Activated CD4-positive, alpha-beta T cell treated with anti-CD3 and anti-CD28 coated beads for 4 hours (primary cell): ENCODE measurements around the gene RAD9A.
A peak's percentile ranks its signal among the peaks of the same experiment; 100 is the strongest.

Source experiments
- DNase-seq, 2 donors: peaks; one replicate each; pipeline ENCODE4 v3.0.0-alpha.2; 2020

The RAD9A gene

GRCh38 chr11:67357831-67358670, 33.7 kb upstream of the RAD9A start:
- DNase-seq, result no peak

DNA sequence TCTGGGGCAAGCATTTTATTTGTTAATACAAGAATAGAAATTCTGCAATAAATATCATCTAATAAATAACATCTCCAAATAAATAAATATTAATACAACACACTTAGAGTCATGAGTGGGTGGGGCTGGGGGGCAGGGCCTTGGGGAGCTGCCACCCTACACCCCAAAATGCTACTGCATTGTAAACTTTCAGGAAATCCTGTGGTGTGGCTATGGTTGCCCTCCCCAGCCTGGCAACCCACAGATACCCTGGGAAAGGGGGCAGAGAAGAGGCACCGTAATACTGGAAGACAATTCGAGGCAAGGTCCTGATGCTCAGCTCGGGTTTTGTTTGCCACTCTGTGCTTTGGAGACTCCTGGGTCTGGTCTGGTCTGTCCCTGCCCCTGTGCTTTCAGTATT, 27.6 kb upstream of the RAD9A start:
- no peak for DNase-seq

DNA sequence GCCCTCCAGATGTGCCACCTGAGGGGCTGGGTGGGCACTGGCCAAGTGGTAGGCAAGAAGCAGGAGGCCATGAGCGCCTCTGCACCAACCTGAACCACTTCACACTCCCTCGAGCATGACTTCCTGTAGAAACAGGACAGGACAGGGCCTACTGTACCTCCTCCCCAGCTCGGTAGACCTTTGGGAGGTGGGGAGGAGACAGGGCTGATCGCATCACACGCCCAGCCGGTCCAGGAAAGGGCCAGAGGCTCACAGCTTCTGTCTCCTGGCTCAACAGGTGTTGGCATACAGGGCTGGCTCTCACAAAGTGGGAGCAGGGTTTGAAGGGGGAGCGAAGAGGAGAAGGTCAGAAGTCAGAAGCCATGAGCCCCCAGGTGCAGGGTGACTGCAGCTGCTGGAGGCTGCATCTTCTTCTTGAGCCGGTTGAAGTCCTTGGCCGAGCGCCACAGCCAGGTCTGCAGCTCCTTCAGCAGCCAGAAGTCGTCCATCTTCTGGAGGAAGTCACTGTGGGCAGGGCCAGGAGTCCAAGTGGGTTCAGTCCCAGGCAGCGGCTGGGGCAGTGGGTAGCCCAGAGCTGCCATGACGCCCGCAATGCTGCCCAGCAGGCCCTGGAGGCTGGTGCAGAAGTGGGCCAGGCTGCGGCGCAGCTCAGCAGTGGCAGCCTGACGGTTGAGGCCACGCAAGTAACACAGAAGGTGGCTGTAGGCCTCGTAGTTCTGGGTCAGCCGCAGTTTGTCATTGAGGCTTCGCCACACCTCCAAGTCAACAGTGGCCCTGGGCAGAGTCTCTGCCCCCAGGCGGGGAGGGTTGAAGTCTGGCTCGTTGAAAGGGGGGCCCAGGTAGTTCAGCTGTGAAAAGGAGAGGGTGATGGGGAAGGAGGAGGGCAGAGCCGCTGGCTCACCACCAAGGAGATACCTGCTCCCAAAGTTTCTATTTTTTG, 26.7 kb upstream of the RAD9A start:
- DNase-seq, result no peak

DNA sequence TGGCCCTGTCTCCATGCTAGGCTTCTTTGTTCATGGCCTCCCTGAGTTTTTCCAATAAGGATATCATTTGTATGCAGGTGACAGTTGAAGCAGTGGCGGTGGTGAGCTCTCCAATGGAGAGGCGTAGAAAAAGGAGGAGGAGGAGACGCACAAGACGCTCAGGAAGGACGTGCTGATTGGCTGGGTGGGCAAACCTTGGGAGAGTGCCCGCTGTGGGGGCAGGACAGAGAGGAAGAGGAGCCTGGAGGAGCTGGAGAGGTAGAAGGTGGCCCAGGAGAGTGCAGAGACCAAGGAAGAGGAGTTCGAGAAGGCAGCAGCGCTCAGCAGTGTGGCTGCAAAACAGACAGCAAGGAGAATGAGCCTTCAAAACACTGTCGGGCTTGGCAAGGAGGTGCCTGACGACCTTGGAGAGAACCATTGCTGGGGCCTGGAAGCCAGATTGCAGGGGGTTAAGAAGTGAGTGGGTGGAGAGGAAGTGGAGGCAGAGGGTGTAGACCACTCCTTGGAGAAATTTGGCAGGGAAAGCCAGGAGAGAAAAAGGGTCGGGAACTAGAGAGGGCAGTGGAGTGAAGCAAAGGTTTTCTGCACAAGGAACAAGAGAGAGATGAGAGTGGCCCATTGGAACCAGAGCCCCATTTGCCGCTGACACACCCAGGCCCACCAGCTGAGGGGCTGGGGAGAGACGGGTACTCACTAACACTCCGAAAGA, 25.9 kb upstream of the RAD9A start:
- no peak for DNase-seq

GRCh38 chr11:67366546-67366945, 25.2 kb upstream of the RAD9A start:
- no peak for DNase-seq

DNA sequence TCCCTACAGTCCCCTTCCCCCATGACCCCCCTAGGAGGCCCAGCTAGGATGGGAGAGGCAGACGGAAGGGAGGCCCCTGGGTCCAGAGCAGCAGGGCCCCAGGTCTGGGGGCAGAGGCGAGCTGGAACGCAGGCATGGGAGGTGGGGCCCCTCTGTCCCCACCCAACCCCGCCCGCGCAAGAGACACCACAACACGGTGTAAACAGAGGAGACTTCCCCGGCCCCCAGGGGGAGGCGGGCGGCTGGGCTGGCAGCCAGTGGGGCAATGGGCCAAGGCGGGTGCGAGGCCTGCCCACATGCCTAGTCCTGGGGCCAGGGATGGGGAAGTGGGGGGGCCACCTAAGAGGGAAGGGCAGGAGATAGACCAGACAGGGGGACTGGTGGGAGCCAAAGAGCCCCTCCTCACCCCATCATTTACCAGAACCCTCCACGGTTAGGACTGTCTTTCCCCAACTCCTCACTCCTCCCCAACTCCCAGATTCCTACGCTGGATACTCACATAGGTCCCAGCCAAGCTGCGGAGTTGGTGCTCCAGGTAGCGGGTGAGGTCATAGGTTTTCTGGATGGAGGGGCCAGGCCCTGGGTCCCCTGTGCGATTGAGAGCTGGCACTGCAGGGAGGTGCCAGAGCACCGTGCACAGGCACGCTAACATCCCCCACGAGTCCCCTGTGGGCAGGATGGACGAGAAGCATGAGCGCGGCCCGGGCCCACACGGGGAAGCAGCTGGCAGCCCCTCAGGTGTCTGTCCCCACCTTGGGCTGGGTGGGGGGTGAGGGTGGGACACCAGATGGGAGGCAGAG, 24.6 kb upstream of the RAD9A start:
- DNase-seq, result no peak

DNA sequence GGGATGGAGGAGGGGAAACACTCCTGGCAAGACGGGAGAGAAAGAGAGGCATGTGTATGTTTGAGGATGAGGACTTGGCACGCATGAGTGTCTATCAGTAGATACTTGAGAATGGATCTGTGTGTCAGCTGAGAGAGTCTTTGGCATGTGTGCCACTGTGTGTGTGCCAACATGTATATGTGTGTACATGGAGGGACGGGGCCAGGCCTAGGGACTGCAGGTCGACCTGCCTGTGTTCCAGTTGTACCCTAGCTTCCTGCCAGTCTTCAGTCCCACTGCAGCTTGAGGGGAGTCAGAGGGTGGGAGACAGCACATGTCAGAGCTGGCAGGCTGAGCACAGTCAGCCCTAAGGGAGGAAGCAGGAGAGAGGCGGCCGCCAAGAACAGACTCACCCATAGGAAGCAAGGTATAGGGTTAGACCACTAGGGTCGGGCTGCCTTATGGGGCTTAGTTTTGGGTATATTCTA, 24.0 kb upstream of the RAD9A start:
- no peak for DNase-seq

DNA sequence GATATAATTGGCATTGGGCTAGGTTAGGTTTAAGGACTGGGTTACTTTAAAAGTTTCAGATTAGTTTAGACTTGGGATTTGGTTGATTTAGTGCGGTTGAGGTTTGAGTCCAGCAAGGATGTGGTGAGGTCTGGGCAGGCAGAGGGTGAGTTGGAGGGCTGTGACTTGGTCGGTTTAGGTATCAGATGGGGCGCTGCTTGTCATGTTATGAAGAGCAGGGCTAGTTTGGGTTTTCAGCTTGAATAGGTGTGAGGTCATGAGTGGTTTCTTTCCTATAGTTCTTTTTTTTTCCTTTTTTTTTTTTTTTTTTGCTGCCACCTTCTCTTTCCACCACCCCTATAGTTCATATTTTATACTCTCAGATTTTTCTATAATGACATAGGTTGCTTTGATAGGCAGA, 23.2 kb upstream of the RAD9A start:
- no peak for DNase-seq

DNA sequence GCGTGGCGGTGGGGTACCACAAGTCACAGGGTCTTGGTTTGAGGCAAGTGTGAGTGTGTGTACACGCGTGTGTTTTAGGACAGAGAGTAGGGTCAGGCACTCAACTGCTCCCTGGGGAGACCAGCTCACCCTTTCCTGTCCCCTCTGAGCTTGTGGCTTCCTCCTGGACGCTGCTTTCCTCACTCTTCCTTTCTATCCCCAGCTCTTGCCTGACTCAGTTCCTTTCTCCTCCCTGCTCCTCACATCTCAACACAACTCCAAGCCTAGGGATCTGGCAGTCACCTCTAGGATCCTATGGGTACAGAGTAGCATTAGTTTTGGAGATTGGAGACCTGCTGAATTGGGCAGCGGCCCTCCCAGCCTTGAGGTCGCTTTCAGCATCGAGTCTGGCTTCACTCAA, 22.5 kb upstream of the RAD9A start:
- DNase-seq, result no peak

- no peak for DNase-seq
Observed at GRCh38 chr11:67369801-67370284, 21.9 kb upstream of the RAD9A start.

- DNase-seq, result no peak
Observed at GRCh38 chr11:67370351-67371076, 21.3 kb upstream of the RAD9A start.

DNA sequence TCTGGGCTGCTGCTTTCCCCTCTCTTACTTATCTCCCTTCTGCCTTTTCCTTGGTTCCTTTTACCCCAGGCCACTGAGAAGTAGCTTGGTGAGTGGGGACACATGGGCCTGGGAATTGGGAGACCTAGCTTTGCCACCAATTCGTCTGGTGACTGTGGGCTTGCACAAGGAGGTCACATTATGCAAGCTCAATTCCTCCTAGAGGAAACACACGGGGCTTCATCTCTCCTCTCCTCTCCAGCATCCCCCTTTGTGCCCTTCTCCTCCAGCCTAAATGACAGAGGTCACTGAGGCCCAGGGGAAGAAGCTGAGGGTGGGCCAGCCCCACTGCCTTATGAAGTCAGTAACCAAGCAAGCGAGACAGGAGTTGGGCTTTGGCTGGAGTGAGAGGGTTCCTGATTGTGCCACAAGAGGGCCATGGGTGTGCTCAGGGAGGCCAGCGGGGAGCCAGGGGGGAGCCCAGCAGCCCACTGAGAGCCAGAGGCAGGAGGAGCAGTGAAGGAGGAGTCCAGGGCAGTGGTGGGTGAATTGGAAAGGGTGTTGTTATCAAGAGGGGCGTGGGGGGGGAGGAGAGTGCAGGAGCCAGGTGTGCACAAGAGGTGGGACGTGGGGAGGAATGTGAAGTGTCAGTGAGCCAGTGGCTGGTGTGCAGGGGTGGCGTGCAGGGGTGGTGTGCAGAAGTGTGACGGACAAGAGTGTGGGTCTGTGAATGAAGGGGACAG, 20.4 kb upstream of the RAD9A start:
- DNase-seq, result no peak

DNA sequence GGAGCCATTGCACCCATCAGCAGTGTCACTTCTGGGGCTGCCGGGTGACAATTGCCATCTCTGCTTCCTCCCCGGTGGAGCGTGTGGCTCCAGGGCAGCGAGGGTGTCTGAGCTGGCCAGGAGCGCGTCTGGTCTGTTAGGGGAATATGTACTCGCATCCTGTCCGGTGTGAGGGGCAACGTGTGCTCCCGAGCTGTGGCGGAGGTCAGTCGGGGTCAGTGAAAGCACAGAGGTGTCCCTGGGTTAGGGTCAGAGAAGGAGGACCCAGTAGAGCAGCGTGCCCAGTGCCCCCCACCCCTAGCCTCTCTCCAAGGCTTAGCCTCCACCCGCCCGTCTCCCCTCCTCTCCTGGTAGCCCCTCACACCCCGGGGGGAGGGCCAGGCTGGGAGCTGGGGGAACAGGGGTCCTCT, 19.9 kb upstream of the RAD9A start:
- DNase-seq, result no peak

DNA sequence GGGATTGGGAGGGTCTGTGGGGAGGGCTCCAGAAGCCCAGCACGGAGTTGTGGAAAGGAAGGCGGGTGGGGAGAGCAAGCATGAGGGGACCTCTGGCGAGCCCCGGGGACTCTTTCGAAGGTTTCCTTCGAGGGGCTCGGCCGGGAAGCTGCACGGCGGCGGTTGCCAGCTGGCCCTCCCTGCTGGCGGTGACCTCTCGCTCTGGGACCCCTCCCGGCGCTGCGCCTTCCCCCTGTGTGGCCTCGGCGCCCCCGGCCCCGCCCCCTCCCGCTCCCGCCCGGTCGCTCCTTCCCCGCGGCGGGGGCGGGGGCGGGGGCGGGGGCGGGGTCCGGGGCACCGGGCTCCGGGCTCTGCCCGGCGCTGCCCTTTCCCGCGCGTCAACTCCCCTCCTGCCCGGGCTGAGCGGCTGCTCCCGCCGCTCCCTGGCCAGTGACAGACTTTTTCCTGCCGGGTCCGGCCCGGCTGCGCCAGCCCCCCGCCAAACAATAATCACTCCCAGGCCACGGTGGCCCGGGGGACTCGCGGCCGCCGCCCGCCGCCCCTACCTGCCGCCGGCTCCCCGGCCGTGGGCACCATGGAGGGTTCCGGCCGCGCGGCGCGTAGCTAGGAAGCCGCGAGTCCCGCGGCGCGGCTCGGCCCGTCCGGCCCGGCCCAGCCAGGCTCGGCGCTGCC, 19.3 kb upstream of the RAD9A start:
- DNase-seq, result no peak

- DNase-seq, result no peak
Observed at GRCh38 chr11:67372993-67373647, 18.7 kb upstream of the RAD9A start, which contains the start of gene CLCF1. Gene CLCF1 (minus strand): TSS chr11:67373598. CDS start chr11:67373539, 59 bp downstream.

DNA sequence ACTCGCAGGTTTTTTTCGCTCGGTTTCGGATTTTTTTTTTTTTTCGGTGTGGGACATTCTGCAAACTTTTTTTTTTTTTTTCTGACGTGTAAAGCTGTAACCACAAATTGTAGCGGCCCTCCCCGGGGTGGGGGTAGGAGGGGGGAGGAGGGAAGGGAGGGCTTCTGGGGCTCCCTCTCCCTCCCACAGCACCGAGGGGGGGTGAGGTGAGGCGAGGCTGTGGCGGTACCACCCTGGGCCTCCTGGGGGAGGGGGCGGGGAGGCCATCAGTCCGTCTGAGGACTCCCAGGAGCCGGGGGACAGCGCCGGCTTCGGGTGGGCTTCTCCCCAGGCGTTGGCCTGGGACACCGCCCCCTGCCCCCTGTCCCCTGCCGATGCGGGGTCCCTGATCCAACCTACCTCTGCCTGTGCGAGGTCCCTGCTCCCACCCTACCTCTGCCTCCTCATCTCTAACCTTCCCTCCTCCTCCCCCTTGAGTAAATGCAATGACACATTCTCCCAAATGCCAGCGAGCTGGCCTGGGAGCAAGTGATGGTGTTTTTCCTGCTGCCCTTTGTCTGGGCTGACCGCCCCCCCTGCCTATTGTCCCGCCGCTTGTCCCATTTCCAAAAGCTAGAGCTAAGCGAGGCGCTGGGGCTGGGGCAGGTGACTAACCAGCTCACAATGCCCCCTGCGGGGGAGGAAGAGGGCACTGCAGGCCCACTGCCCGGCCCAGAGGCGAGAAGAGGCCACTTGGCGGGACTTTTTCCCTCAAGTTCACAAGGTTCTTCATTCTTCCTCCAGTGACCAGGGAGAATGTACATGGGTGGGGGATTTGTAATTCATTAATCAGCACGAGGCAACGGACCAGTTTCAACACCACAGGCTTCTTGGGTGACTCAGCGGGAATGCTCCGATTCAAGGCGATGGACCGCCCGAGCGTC, 17.9 kb upstream of the RAD9A start:
- peak; percentile 72 to 75 for DNase-seq

DNA sequence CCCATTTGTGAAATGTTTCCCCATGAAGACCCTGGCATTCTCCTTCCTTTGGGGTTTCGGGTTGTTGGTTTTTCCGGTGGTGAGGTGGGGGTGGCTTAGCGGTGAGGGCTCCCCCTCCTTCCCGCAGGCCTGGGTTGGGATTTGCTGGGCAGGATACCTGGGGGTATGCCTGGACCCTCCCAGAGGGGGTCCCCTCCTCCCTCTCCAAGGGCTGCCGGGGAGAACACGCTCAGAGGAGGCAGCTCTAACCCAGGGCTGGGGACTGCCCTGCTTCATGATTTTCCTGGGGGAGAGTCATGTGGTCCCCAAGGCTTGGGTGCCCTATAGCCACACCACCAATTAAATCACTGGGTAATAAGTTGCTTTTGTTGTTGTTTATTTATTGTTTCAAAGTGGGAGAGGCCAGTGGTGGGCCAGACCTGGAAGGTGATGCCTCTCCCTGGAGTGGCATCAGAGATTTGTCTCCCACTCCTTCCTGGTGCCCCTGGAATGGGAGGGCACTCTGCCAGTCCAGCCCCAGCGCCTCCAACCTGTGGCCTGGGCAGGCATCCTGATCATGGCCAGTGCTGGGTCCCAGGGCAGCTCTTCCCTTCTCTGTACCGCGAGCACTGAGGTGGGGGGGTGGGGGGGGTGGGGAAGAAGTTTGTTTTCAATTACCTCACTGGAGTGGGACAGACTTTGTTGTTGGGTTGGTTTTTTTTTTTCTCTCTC, 17.1 kb upstream of the RAD9A start:
- DNase-seq, result no peak
